ENCODE data around the gene PAX5.

DNA sequence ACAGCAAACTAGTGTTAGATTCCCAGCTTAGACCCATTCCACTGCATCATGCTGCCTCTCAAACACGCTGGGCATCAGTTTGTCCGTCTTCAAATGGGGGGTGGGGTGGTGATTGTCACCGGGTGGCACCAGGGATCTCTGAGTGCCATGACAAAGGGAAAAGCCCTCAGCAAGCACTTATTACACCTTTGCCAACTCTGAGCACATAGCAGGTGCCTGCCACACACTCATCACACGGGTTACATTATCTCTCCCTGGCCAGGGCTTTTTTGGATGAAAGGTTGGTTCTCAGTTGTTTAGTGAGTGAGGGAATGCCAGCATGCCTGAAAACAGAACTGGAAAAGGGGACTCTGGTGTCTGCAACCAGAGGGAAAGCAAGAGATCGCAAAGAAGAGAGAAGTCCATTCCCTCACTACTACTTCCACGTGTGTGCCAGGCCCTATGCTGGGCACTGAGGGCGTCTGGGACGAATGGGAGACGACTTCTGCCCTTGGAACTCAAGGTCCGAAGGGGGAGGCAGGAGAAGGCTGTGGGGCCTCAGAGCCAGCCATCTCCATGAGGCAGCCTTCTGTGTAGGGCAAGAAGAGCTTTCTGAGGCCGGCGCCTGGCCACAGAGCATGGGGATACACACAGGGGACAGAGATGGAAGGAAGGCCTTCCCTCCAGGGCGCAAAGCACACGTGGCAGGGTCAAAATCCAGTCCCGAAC is 48.9 kb downstream of the PAX5 start:
- TF ChIP-seq, protein P1, sequence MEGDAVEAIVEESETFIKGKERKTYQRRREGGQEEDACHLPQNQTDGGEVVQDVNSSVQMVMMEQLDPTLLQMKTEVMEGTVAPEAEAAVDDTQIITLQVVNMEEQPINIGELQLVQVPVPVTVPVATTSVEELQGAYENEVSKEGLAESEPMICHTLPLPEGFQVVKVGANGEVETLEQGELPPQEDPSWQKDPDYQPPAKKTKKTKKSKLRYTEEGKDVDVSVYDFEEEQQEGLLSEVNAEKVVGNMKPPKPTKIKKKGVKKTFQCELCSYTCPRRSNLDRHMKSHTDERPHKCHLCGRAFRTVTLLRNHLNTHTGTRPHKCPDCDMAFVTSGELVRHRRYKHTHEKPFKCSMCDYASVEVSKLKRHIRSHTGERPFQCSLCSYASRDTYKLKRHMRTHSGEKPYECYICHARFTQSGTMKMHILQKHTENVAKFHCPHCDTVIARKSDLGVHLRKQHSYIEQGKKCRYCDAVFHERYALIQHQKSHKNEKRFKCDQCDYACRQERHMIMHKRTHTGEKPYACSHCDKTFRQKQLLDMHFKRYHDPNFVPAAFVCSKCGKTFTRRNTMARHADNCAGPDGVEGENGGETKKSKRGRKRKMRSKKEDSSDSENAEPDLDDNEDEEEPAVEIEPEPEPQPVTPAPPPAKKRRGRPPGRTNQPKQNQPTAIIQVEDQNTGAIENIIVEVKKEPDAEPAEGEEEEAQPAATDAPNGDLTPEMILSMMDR (IDR thresholded peaks at IDR 0.05), result no peak
- TF ChIP-seq POLR2A (IDR thresholded peaks at IDR 0.05) (no peak), POLR2AphosphoS5 (IDR thresholded peaks at IDR 0.05) (no peak)

Measured in breast epithelium (tissue), 3 donors.